GF-D8 (cell line): Measurements from ENCODE around the gene PKN3.
"Not testable (repeated sequence)": the region's sequence is repeated elsewhere in the genome, so short reads cannot be mapped to it uniquely, and the experiment has no call there.

ENCODE experiments used
- DNase-seq: peaks from one replicate; lab custom pipeline; 2025; lab: John Stamatoyannopoulos, UW

The PKN3 gene

DNA sequence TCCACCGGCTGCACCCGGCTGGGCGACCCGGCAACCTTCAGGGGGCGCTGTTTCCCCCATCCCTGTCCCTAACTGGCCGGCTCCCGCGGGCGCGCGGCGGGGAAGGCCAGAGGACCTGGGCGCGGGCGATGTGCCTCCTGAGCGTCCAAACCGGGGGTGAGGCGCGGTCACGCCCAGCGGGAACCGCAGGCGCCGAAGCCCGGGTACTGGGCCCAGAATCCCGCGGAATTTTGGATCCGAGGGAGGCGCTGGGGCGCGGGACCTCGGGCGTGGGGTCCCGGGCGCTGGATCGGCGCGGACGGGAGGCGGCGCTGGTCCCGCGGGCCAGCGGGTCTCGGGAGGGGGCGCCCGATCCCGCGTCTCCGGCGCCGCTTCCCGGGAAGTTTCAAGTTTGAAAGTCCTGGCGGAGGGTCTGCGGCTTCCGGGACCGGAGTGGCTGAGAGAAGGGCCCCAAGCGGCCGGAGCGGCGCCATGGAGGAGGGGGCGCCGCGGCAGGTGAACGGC lies at the start of gene PKN3:
Gene PKN3 (plus strand): TSS at position 59 of the 504 bp plus-strand sequence. CDS start 413 bp downstream, at position 472.
- DNase-seq, result peak; percentile 45

- no peak for DNase-seq
Observed at GRCh38 chr9:128653908-128654307, 48.4 kb upstream of the PKN3 start.

DNA sequence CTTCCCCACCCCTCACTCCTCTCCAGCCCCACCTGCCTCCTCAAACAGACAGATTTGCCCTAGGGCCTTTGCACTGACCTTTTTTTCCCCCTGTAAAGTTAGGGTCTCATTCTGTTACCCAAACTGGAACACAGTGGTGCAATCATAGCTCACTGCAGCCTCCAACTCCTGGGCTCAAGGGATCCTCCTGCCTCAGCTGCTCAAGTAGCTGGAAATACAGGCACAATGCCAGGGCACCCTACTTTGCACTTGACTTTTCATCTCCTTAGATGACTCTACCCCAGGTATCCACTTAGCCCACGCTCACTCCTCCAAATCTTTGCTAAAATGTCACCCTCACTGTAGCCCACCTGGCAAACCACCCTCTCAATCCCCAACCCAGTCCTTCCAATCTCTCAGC lies 47.8 kb upstream of the PKN3 start:
- DNase-seq, result no peak

DNA sequence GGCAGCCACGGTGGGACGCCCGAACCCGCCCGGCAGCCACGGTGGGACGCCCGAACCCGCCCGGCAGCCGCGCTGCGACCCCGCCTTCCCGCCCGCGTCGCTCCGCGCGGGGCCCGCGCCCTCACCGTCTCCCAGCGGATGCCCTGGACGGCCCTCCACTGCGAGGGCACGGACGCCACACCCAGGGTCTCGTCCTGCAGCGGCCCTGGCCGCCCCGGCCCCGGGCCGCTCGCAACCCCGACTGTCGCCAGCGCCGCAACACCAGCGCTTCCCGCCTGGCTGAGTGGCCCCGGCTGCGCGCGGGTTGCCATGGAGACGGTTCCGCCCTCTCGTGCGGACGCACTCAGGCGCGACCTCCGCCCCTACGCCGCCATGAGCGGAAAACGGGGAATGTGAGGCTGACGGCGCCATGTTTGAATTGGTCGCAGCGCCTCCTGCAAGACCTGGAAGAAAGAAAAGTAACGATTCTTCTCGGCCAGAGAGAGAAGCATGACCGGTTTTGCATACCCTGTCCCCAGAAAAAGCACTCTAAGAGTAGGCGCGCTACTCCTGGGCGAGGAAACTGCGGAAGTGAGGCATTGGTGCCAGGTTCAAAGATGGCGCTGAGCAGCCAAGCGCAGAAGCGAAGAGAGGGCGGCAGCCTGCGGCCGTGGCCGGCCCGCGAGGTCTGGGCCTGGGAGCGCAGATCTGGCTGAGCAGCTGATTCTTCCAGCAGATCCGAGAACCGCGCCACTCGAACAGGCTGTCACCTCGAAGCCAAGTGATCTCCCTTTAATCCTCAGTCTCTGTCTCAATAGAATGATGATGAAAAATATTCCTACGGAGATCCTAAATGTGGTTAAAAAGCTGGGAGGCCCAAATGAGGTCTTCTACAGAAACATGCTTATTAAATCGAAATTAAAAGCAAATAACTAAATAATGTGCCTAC lies 45.6 kb upstream of the PKN3 start, which contains the start of gene DYNC2I2:
Gene DYNC2I2 (minus strand): TSS at position 432 of the 928 bp plus-strand sequence. CDS start 121 bp downstream, at position 311.
- peak; percentile 72 for DNase-seq

- DNase-seq, result no peak
Observed at GRCh38 chr9:128657344-128657704, 45.0 kb upstream of the PKN3 start.

DNA sequence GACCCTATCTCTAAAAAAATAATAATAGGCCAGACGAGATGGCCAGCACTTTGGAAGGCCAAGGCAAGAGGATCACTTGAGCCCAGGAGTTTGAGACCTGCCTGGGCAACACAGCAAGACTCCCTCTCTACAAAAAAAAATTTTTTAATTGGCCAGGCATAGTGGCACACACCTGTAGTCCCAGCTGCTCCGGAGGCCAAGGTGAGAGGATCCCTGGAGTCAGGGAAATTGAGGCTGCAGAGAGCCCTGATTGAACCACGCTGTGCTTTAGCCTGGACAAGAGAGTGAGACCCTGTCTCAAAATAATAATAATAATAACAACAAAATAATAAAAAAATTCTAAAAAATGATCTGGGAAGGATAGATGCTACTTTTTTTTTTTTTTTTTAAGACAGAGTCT lies 44.5 kb upstream of the PKN3 start:
- no peak for DNase-seq

DNA sequence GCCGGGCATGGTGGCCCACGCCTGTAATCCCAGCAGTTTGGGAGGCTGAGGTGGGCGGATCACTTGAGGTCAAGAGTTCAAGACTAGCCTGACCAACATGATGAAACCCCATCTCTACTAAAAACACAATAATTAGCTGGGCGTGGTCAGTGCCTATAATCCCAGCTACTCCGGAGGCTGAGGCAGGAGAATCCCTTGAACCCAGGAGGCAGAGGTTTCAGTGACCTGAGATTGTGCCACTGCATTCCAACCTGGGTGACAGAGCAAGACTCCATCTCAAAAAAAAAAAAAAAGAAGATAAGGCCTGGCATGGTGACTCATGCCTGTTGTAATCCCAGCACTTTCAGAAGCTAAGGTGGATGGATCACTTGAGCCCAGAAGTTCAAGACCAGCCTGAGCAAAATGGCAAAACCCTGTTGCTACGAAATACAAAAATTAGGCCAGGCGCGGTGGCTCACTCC lies 35.8 kb upstream of the PKN3 start:
- DNase-seq, result not testable (repeated sequence)

DNA sequence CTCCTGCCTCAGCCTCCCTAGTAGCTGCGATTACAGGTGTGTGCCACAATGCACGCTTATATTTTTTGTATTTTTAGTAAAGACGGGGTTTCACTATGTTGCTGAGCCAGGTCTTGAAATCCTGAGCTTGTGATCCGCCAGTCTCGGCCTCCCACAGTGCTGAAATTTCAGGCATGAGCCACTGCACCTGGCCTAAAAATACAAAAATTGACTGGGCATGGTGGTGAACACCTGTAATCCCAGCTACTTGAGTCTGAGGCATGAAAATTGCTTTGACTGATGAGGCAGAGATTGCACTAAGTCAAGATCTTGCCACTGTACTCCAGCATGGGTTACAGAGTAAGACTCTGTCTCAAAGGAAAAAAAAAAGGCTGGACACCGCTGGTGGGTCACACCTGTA lies 32.5 kb upstream of the PKN3 start:
- DNase-seq, result no peak

GRCh38 chr9:128675382-128675781 lies 26.9 kb upstream of the PKN3 start:
- no peak for DNase-seq

DNA sequence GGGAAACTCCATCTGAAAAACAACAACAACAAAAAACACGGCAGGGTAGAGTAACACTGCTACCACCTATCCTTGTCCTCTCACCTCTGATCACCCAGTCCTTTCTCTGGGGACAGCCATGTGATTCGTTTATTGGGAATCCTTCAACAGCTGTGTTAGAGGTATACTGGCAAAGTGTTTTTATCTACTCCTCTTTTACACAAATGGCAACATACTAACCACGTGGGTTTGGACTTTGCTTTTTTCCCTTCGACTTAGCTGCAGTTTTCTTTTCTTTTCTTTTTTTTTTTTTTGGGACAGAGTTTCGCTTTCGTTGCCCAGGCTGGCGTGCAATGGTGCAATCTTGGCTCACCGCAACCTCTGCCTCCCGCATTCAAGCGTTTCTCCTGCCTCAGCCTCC lies 24.5 kb upstream of the PKN3 start:
- no peak for DNase-seq

- DNase-seq, result peak; percentile 24
Observed at GRCh38 chr9:128683340-128684064, 18.8 kb upstream of the PKN3 start.

DNA sequence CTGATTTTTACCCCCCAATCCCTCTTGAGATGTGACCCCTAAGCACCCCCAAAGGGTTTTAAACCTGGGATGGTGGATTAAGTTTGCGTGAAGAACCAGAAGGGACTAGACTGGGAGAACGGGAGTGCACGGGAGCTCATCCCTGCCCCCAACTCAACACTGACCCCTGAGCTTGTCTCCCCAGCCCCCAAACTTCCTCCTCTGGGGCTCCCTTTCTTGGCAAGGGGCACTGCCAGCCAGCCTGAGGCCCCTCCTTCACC lies 18.3 kb upstream of the PKN3 start:
- no peak for DNase-seq

- DNase-seq, result peak; percentile 67
Observed at GRCh38 chr9:128684325-128685199, 17.7 kb upstream of the PKN3 start.

DNA sequence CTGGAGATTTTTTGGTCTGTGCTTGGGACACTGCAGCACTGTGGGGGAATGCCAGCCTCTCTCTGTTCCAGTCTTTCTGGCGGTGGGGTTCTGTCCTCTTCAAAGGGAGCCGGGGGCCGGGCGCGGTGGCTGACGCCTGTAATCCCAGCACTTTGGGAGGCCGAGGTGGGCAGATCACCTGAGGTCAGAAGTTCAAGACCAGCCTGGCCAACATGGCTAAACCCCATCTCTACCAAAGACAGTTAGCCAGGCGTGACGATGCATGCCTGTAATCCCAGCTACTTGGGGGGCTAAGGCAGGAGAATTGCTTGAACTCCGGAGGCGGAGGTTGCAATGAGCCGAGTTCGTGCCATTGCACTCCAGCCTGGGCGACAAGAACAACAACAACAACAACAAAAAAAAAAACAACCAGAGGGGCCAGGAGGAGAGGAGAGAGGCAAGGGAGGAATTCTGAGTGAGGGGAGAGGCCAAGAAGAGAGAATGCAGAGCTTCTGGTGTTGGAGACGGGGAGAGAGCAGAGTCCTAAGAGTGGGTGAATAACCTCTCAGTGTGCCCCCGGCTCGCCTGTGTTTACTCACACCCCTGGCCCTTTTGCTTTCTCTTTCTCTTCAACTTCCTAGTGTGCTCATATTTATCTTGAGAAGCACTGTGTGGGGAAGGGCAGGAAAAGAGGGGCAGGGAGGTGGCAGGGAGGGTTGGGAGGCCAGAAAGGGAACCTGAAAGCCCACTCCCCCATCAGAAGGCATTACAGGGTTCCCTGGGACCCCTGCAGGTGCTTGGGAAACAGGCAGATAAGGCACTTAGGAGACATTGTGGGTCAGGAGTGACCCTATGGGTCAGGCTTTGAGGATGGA lies 16.4 kb upstream of the PKN3 start:
- no peak for DNase-seq

DNA sequence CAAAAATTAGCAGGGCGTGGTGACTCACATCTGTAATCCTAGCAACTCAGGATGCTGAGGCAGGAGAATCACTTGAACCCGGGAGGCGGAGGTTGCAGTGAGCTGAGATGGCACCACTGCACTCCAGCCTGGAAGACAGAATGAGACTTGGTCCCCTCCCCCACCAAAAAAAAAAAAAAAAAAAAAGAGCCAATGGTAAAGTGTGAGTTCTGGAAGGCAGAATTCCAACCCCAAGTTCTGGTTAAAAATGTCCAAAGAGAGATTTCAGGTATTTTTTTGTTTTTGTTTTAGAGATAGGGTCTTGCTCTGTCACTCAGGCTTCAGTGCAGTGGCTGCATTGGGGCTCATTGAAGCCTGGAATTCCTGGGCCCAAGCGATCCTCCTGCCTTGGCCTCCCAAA lies 14.8 kb upstream of the PKN3 start:
- DNase-seq, result no peak

DNA sequence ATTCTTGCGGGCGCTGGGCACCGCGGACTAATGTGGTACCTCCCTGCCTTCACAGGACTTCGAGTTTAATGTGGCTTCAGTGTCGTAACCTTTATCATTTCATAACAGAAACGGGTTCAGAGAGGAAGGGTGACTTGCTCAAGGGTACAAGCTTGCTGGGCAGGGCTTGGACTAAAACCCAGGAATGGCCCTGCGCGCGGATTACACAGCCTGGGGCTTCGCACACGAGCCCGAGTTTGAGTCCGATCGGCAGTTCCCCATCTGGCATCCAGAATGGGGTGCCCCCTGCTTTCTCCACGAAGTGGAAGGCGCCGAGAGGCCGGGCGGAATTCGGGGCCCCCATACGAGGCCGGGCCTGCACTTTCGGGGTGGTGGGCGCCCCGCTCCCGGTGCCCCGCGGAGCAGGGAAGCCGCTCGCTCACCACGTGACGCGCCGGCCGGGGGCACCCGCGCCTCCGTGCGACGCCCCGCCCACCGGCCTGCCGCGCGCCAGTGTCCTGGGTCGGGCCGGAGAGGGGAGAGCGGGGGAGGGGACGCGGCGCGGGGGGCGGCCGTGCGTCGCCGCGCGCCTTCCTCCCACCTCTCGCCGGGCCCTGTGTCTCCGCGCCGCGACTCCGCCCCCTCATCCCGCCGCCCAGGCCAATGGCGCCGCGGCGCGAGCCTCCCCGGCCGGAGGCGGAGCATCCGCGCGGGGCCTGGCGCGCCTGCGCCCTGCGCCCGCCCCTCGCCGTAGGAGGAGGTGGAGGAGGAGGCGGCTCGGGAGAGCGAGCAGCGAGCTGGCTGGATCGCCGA lies 13.6 kb upstream of the PKN3 start, which contains the start of gene SET:
Gene SET (plus strand): TSS at position 722 of the 792 bp plus-strand sequence. CDS start 361 bp downstream, outside the sequence.
- DNase-seq, result peak; percentile 83

GRCh38 chr9:128689293-128689774 lies 13.0 kb upstream of the PKN3 start:
- DNase-seq, result no peak

DNA sequence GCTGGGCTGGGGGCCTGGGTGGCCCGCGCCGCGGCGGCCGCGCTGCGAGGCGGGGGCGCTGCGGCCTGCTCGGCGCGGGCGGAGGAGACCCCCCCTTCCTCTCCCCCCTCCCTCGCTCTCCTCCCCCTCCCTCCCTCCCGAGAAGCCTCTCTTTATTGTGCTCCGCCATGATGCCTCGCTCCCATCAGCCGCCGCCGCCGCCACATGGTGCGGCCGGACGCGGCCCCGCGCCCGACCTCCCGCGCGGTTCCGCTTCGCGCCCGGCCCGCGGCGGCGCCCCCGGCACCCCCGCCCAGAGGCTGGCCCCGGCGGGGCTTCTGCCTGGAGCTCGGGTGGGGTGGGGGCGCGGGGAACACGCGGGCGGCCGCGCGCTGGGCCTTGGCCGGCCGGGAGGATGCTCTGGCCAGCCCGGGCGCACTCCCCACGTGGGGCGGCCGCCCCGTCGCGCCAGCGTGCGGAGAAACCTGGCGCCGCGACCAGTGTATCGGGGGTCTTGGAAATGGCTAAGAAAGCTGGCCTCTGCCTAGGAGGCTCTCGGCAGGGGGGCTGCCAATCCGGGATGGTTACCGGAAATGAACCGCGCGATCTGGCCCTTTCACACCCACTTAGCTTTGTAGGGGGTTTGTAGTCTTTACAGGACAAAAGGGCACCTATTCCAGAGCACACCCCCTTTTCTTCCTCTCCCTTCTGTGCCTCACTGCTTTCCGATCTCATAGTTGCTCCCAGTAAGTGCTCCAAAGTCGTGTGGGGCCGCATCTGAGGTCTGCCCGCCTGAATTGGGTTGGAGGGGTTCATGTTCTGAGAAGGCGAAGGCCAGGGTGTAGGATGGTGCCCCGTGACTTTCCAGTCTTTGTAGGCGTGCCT lies 12.3 kb upstream of the PKN3 start:
- DNase-seq, result no peak

DNA sequence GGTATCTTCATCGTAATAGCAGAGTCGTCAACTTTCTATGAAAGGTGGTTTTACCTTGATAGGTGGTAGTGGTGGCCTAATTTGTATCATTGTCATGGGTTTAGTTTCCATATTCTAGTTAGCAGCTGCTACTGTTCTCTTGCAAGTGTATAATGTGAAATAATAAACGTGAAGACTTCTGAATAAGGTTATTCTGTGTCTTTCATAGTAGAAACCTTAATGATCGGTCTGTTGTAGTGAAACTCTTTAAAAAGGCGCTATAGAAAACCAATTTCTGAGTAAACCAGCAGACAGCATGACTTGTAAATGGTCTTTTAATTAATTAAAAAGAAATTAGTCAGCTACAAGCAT lies 11.6 kb upstream of the PKN3 start:
- DNase-seq, result no peak
